DND-41 (cell line): Measurements from ENCODE around the gene SYNE2.

ENCODE experiments used
- CTCF ChIP-seq: IDR thresholded peaks from 2 replicates; pipeline ENCODE4 v1.5.1; 2012; ENCODE audit warnings: borderline replicate concordance, low read length, moderate library complexity, mild to moderate bottlenecking; ENCODE audit not compliant: poor library complexity, severe bottlenecking; ENCODE audit errors: extremely low read depth
- EZH2 ChIP-seq: IDR thresholded peaks from 3 replicates; pipeline ENCODE4 v1.6.1; 2012; ENCODE audit warnings: borderline replicate concordance, low read depth, mild to moderate bottlenecking, moderate library complexity, low read length, inconsistent platforms; ENCODE audit not compliant: severe bottlenecking

DNA sequence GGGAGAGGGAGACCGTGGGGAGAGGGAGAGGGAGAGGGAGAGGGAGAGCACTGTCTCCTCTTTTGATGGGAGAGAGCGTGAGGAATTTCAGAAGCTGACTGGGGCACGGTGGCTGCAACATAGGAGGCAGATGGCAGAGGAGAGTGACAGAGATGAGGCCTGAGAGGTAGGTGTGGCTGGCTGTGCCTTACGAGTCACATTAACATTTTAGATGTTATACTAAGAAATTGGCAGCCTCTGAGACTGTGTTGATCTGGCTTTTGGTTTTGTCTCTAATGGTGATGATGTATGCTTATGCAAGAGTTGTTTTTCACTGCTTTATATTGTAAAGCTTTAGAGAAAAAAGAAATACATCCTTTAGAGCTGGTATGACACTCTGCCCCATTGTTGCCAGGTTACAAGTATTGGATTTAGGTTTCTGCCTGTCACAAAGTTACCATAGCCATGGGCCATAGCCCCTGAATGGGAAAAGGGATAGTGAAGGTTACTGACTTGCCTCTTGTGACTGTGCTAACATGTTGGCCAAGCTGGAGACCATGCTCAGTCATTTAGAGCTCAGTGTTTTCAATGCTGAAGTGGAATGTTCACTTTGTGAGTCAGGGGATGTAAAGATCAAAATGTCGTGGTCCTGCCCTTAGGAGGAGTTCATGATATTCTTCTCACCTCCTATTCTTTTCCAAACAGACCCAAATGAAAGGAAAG is 186.2 kb downstream of the SYNE2 start:
- TF ChIP-seq CTCF (no peak), EZH2 (no peak)
